DOHH2 (cell line): ENCODE measurements around the gene TACC2.

Source experiments
- CTCF ChIP-seq: fragments of 200-600 bp; sonication (generic); IDR thresholded peaks from one replicate; pipeline ENCODE4 v1.5.1; 2014; ENCODE audit warnings: antibody characterized with exemption, mild to moderate bottlenecking, low read depth, low read length; ENCODE audit not compliant: poor library complexity, severe bottlenecking
- EZH2phosphoT487 ChIP-seq: fragments of 200-600 bp; sonication (generic); IDR thresholded peaks from 2 replicates; pipeline ENCODE4 v1.6.1; 2017; ENCODE audit warnings: borderline replicate concordance, mild to moderate bottlenecking, antibody characterized with exemption, low read length, moderate library complexity, mixed read lengths

GRCh38 chr10:122288917-122289316, 300.0 kb downstream of the TACC2 start:
- TF ChIP-seq CTCF (no peak), EZH2phosphoT487 (no peak)
